GDM1 (cell line): Measurements from ENCODE around the gene ERCC6L2.

ENCODE experiments used
- DNase-seq: peaks from one replicate; lab custom pipeline; 2025; lab: John Stamatoyannopoulos, UW

The ERCC6L2 gene

DNA sequence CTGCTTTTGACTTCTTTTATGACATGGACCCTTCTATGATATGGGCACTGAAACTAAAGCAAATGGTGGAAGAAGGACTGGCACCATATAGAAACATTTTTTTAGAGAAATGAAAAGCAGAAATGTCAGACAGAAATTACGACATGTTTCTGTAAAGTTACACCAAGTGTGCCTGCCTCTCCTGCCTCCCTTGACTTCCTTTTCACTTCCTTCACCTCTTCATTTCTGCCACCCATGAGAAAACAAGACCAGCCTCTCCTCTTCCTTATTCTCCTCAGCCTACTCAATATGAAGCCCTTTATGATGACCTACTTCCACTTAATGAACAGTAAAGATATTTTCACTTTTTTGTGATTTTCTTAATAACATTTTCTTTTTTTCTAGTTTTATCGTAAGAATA, 44.5 kb downstream of the ERCC6L2 start:
- DNase-seq, result no peak

DNA sequence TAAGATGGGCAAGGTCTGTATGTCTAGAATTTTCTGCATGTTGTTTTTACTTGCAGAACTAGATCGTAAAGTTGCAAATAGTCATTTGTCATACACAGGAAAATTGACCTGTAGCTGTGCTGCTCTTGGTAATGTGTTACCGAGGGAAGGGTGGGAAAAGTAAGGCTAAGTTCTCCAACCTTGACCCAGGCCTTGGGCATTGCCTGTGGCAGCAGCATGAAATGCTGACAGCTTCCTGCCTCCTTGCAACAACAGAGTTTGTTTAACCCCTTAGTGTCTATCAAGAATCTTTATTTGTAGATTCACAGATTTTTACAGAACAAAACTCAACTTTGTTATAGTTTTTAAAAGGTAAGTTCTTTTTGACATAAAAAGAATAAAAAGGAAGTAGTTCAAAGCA, 48.3 kb downstream of the ERCC6L2 start:
- no peak for DNase-seq

DNA sequence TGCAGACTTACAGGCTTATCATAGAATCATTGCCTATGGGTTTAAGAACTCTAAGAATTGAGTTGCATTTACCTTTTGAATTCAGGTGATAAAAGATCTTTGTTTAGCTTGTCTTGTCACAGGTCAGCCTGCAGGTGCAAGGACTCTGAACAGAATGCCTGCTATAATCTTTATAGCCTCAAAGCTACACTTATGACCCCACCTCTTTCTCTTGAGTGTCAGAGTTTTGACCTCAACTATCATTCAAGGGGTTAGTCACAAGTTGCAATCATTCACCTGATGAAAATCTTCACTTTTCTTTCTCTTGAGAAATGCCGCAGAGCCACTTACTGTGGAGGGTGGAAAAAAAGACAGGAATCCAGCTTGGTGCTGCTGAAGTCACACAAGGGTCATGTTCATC, 49.5 kb downstream of the ERCC6L2 start:
- DNase-seq, result no peak

DNA sequence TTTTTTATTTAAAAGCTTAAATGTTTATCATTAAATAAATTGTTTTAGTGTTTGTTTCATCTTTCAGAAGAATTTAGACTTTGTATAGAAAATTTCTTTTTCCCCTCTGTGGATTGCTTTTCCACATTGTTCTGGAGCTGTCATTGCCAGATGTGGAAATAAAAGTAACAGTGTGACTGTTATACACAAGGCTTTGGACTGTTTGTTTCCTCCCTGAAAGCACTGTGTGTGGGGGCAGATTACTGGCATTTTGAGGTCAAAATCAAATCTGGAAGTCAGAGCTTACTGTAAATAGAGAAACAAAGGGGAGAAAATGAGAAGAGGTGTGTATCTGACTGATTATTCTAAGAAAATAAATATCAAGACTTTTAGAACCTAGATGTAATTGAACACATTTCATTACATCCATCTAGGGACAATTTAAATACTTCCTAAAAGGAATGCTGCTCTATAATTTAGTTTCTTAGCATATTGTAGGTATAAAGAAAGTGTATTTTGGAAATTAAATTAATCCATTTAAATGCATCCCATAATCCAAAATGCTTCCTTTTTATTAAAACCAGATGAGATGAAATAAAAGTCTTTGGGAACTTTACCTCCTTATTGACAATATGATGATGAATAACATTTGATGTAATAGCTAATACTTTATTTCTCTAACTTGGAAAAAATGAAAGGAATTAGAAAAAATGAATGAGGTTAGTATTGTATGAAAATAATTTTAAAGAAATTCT, 51.9 kb downstream of the ERCC6L2 start:
- no peak for DNase-seq

DNA sequence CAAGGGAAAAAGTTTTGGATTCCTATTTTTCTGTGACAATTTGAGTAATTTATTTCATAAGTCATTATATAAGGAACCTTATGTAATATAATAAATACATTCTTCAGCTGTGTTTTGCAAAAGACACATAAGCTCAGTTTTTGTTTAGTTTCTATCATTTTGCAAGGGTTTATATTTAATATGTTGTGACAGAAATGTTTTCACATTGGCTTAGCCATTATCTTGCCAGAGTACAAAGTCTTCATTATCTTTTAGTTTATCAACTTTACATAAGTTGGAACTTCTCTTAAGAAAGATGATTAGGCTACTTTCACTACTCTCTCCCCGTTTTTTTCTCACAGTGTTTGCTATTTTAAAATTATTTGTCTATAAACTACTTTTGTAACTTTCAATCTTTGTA, 54.8 kb downstream of the ERCC6L2 start:
- no peak for DNase-seq

DNA sequence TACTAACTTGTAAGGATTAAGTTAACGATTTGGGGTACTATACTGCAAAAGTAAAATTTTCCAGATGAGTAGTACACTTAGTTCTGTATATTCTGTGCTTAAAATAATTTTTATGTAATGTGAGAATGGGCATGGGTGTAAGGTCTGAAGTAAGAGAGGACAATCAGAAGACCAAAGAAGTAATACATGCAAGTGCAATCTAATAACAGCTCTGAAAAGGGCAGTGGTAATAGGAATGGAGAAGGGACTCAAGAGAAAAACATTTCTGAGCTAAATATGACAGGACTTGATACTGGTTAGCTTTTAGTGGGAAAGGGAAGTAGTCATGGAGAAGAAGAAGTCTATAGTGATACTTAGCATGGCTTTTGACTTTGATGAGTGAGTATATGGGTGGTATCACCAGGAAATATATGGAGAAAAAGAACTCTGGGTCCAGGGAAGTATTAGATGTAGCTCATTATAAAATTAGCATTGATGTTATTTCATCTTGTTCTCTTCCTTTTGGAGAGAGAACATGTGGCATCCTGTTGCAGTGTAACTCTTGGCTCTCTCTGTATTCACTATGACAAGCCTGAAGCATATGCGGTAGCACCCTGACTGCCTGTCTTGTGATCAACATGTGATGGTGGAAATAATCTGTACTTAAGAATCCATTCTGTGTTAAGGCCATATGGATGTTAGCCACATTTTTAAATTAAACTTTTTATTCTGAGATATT, 60.5 kb downstream of the ERCC6L2 start:
- no peak for DNase-seq

DNA sequence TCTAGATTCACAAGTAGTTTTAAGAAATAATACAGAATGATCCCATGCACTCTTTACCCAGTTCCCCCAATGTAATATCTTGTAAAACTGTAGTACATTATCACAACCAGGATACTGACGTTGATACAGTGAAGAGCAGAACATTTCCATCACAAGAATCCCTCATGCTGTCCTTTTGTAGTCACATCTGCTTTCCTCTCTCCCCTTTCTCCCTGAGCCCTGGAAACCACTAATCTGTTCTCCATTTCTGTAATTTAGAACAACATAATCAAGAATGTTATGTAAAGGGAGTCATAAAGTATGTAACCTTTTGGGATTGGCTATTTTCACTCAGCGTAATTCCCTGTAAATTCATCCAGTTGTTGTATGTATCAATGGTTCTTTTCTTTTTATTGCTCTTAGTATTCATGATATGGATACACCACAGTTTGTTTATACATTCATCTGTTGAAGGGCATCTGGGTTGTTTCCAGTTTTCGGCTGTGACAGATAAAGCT, 61.1 kb downstream of the ERCC6L2 start:
- no peak for DNase-seq

DNA sequence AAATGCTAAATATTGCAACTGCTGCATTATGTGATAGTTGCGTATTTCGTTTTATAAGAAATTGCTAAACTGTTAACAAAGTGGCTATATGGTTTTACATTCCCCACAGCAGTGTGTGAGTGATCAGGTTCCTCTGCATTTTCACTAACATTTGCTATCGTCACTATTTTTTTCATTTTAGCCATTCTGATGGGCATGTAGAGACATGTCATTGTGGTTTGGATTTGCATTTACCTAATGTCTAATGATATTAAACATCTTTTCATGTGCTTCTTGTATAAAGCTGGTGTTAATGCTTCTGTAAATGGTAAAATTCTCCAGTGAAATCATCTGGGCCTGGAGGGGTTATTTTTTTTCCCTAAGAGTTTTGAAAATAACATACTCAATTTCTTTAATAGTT, 61.6 kb downstream of the ERCC6L2 start:
- DNase-seq, result no peak

DNA sequence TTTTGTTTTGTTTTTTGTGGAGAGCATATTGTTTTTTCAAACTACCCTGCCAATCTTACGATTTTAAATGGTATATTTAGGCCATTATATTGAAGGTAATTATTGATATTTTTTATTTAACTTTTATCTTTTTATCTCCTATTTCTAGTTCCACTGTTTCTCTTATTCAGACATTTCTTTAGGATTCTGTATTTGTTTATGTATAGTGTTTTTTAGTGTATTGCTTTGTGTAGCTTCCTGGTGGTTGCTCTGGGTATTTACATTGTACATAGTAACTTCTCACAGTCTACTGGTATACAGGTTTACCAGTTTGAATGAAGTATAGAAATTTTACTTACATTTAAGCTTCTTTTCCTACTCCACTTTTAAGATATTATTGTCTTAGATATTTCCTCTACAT, 63.2 kb downstream of the ERCC6L2 start:
- no peak for DNase-seq

DNA sequence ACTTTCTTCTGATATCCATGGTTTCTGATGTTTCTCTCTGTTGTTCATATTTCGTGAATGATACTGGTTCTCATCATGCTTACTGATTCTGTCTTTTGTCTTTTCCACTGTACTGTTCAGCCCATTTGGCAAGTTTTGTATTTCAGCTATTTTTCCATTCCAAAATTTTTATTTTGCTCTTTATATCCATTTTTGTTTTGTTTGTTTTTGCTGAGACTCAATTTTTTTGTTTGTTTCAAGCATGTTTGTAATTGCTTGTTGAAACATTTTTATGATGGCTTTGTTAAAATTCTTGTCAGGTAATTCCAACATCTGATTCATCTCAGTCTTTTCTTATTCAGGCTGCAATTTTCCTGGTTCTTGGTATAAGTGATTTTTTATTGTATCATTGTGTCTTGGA, 64.0 kb downstream of the ERCC6L2 start:
- no peak for DNase-seq

DNA sequence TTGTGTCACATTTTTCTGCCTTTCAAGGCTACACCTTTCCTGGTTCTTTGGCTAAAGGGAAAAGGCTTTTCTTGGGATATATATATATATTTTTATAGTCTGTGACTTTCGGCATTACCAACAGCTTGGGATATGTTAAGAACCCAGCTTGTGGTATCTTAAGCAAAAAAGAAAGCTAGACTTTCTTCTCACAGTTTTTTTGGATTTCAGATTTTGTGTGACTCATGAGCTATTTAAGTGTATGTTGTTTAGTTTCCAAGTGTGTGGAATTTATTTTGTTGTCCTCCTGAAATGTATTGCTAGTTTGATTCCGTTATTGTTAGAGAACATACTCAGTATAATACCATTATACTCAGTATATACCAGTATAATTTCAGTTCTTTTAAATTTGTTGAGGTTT, 64.8 kb downstream of the ERCC6L2 start:
- DNase-seq, result no peak

DNA sequence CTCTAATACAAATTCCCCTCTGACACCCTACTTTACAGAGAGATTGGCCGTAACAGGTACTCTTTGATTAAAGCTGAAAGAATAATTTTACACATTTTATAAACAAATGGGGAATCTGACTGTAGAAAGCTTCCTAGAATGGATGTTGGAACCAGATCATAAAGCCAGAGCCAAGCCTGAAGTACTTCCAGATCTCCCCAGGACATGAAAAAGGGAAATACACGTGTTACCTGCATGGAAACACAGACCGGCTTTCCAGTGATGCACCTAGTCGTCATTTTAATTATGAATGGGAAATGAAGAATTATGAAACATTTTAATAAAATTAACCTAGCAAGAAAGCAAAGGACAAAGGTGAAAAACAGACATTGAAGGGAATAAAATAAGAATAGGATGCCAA, 66.5 kb downstream of the ERCC6L2 start:
- no peak for DNase-seq

DNA sequence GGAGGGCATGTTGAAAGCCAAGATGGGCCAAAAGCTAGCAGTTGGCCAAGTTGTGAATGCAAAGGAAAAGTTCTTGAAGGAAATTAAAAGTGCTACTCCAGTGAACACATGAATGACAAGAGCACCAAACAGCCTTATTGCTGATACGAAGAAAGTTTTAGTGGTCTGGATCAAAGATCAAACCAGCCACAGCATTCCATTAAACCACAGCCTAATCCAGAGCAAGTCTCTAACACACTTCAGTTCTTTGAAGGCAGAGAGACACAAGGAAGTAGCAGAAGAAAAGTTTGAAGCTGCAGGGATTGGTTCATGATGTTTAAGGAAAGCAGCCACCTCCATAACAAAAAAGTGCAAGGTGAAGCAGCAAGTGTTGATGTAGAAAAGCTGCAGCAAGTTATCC, 71.6 kb downstream of the ERCC6L2 start:
- DNase-seq, result no peak

DNA sequence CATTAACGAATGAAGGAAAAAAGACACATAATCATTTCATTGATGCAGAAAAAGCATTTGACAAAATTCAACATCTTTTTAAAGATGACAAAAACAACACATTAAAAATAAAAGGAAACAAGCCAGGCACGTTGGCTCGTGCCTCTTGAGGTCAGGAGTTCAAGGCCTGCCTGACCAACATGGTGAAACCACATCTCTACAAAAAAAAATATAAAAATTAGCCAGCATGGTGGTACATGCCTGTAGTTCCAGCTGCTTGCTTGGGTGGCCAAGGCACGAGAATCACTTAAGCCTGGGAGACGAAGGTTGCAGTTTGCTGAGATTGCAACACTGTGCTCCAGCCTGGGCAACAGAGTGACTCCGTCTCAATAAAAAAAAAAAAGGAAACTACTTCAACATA, 77.0 kb downstream of the ERCC6L2 start:
- no peak for DNase-seq

DNA sequence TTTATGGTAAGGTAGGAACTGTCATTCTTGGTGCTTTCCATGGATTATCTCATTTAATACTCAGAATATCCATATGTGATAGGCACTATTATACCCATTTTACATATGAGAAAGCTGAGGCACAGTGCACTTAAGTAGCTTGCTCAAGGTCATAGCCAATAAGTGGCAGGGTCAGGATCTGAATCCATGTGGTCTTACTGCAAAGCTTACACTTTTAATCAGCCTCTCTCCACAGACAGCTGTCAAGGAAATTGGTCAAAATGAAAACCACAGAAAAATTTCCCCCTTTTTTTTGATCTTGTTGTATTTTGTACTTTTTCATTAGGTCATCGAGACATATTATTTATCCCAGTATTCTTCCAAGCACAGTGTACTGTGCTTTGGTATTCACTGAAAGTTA, 78.5 kb downstream of the ERCC6L2 start:
- DNase-seq, result no peak

DNA sequence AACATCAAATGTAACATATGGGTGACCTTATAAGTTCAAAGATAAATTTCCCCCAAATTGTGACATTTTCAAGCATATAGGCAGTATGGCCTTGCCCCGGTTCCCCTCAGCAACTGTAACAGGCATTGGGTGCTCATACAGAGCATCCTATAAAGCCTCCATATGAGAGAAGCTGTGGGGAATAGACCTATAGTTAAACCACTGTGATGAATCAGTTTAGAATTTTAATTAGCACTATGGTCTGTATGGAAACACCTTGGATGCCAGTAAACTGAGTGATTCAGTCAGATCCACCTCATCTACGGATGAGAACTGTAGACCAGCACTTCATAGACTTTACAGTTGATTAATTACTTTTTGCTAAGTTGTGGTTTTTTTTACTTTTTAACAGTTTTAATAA, 79.4 kb downstream of the ERCC6L2 start:
- no peak for DNase-seq

DNA sequence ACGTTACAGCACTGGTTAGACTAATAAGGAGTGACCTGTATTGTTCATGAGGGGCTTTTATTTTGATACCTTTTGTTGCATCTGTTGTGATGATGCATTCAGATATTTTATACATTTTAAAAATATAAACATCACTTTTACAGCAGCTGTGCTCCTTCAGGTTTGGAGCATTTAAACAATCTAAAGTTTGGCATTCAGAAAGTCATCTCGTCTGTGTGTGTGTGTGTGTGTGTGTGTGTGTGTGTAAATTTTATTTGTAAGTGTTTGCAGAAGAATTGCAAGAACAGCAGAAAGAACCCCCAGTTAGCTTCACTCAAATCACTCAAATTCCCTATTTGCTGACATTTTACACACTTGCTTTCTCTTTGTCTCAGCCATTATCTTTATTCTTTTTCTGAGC, 87.4 kb downstream of the ERCC6L2 start:
- DNase-seq, result no peak

DNA sequence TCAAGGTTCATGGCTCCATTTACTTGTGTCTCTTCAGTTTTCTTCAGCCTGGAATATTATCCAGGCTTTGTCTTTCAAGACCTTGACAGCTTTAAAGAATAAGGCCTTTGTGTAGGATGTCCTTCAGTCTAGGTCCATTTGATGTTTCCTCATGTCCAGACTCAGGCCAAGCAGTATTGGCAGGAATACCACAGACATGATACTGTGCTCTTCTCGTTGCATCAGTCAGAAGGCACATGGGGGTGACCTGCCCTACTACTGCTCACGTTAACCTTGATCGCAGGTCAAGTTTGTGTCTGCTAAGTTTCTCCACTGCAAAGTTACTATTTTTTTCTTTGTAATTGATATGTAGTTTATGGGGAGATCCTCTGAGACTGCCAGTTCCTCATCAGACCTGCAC, 88.2 kb downstream of the ERCC6L2 start:
- no peak for DNase-seq

DNA sequence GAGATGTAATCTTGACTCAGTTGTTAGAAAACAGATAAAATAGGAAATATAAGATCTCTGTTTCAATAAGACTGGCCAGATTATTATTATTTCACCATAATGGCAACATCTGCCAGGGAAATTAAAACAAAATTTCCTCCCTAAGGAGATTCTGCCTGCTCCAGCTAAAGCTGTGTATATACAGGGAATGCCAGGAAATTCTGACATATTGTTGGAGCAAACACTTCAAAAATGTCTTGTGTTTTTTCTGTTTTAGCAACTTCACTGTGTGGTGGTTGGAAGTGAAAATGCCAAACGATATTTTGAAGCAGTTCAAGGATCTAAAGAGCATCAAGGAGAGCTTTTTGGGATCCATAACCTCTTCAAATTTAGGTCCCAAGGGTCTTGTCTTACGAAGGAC, 90.8 kb downstream of the ERCC6L2 start:
- DNase-seq, result no peak

DNA sequence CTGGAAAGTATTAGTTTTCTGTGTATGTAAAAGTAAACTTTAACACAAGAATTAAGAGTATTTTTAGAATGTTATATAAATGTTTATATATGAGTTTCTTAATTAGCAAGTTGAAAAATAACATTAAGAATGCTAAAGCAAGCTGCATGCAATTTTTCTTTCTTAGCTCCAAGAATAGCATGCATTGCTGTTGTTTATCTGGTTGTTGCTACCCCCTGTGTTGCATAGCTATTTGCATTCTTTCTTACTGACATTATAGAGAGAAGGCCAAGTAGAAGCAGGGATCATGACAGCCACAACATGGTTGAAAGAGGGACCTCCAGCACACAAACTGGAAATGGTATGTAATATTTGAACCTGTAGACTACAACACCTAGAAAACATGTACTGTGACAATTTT, 94.8 kb downstream of the ERCC6L2 start:
- DNase-seq, result no peak

DNA sequence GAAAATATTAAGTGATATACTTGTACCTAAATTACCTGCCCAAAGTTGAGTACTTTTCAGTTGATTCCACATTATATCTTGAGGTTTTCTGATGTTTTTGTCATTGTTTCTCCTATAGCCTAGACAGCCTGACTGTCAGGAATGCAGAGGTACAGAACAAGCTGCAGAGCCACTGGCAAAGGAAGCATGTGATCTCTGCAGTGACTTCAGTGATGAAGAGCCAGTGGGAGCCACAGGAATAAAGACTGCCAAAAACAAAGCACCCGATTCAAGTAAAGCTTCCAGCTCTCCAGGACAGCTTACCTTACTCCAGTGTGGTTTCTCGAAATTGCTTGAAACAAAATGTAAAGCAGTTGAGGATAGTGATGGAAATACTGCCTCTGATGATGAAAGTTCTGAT, 96.3 kb downstream of the ERCC6L2 start:
- DNase-seq, result no peak

DNA sequence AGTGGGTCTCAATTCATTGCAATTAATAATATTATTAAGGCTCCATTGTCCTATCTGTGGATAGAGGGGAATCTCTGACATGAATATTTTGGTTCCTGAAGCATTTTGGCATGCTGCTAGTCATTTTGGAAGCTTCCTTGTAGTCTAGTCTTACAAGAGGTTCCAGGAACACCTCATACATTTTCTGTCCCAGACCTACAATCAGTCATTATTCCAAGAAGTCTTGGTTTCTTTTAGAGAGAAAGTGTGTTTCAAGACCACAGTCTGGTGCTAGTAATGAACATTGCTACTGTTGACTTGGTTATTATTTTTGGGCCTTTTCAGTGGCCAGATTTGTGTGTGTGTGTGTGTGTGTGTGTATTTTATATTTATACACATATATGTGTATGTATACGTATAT, 98.9 kb downstream of the ERCC6L2 start:
- no peak for DNase-seq

DNA sequence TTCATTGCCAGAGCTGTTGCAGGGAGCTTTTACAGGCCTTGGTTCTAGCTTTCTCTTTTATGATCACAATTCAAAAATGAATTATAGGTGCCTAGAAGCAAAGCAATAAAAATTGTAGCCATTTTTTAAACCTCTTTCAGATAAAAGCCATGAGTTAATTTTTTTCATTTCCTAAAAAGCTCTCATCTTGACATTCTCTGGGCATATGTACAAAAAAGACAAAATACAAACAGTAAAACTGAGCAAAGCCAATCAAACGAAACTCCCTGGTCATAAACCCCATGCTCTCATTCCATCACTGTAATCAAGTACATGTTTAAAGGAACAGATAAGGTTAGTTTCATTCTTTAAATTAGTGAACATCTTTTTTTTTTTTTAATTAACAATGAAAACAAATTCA, 101.9 kb downstream of the ERCC6L2 start:
- no peak for DNase-seq

DNA sequence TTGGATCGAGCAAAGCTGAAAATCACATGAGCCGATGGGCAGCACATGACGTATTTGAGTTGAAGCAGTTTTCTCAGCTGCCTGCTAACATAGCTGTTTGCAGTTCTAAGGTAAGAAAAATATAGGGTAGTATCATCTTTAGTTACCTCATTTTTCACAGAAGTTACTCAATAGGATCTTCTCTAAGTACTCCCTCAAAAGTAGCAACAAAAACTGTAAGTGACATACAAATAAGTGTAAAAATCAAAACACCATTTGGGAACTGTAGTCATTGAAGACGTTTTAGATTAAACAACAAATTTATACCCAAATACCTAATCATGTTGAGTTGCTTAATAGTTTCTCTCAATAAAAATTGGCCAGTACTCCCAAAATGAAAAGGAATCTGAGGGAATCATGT, 102.6 kb downstream of the ERCC6L2 start:
- no peak for DNase-seq
